GM06990 (cell line): ENCODE measurements around the gene PLXNA4.

Experiments
- DNase-seq: peaks from one replicate; pipeline ENCODE4 v3.0.0-alpha.2; 2011; ENCODE audit not compliant: insufficient read length; ENCODE audit errors: extremely low read depth
- H3K27me3 ChIP-seq: replicated peaks from 2 replicates; pipeline ENCODE4 v1.6.0; 2011; ENCODE audit warnings: low read length; ENCODE audit not compliant: control insufficient read depth, insufficient read depth
- H3K36me3 ChIP-seq: 2 replicates; pipeline ENCODE4 v1.5.1; 2011; ENCODE audit warnings: low read length; ENCODE audit not compliant: control insufficient read depth, insufficient read depth
- H3K4me3 ChIP-seq: replicated peaks from 2 replicates; pipeline ENCODE4 v1.5.1; 2011; ENCODE audit warnings: low read depth, mild to moderate bottlenecking, control low read depth, low read length
- TF ChIP-seq, protein P1 (sequence below): IDR thresholded peaks from 2 replicates; pipeline ENCODE4 v1.5.1; 2011; ENCODE audit warnings: low read length, control low read depth, mild to moderate bottlenecking, inconsistent platforms; ENCODE audit not compliant: insufficient read depth, poor library complexity, severe bottlenecking

PLXNA4 gene

DNA sequence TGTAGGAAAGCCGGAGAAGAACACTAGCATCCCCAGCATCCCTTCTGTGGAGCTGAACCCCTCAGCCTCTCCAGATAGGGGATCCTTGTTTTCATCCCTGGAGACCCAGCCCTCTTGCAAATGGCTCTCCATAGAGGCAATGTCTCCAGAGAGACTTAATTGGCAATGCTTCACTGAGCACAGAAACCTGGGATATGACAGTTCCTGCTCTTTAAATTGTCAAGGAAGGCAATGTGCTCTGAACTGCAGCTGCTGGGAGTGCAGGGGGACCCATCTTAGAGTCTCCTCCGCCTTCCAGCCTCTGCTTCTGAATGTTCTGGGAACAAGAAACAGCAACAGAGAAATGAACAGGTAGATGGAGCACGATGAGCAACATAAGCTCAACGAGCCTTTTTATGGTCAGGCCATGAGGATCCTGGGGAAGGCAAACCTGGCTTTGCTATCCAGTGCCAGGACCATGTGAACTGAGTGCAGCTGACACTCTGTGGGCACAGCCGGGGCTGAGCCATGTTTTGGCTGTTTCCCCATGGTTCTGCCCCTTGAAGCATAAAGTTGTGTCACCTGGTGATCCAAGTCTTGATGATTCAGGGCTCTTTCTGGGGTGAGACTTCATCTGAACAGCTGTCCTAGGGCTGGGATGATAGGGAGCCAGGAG, 481.0 kb downstream of the PLXNA4 start:
- TF ChIP-seq, protein P1, sequence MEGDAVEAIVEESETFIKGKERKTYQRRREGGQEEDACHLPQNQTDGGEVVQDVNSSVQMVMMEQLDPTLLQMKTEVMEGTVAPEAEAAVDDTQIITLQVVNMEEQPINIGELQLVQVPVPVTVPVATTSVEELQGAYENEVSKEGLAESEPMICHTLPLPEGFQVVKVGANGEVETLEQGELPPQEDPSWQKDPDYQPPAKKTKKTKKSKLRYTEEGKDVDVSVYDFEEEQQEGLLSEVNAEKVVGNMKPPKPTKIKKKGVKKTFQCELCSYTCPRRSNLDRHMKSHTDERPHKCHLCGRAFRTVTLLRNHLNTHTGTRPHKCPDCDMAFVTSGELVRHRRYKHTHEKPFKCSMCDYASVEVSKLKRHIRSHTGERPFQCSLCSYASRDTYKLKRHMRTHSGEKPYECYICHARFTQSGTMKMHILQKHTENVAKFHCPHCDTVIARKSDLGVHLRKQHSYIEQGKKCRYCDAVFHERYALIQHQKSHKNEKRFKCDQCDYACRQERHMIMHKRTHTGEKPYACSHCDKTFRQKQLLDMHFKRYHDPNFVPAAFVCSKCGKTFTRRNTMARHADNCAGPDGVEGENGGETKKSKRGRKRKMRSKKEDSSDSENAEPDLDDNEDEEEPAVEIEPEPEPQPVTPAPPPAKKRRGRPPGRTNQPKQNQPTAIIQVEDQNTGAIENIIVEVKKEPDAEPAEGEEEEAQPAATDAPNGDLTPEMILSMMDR, result no peak
- no peak for DNase-seq
- H3K27me3 ChIP-seq, result no peaks in the 10 kb centered on the region; the same call in 1 of the 2 replicates
- no peak overlapping the region for H3K4me3 ChIP-seq
- no peaks in the 10 kb centered on the region for H3K36me3 ChIP-seq

- TF ChIP-seq, protein P1, result no peak
- DNase-seq, result no peak
- no peak overlapping the region for H3K4me3 ChIP-seq
- H3K36me3 ChIP-seq, result no peaks in the 10 kb centered on the region
- no peaks in the 10 kb centered on the region; the same call in none of the 2 replicates for H3K27me3 ChIP-seq
Measured at GRCh38 chr7:132092106-132092505, 484.2 kb downstream of the PLXNA4 start.

DNA sequence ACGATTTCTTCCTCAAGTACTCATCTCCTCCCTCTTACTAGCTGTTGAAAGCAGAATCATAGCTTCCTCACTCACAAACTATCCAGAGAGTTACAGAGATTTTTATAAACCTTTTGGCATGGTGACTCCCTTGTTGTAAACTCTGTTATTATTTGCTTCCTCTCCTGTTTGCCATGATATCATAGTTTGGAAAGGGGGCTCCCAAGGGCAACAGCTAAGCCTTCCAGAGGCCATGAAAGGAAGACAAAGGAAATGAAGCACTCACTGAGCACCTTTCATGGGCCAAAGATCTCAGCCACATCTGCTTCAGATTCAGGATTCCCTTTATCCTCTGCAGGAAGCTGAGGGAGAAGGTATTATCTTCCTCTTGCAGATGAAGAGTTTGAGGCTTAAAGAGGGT, 484.6 kb downstream of the PLXNA4 start:
- H3K4me3 ChIP-seq, result no peak overlapping the region
- DNase-seq, result no peak
- TF ChIP-seq, protein P1, result no peak
- no peaks in the 10 kb centered on the region for H3K36me3 ChIP-seq
- no peaks in the 10 kb centered on the region; the same call in none of the 2 replicates for H3K27me3 ChIP-seq

- no peaks in the 10 kb centered on the region; the same call in none of the 2 replicates for H3K27me3 ChIP-seq
- DNase-seq, result no peak
- TF ChIP-seq, protein P1, result no peak
- H3K36me3 ChIP-seq, result no peaks in the 10 kb centered on the region
- H3K4me3 ChIP-seq, result no peak overlapping the region
Measured at GRCh38 chr7:132090444-132090843, 485.8 kb downstream of the PLXNA4 start.

DNA sequence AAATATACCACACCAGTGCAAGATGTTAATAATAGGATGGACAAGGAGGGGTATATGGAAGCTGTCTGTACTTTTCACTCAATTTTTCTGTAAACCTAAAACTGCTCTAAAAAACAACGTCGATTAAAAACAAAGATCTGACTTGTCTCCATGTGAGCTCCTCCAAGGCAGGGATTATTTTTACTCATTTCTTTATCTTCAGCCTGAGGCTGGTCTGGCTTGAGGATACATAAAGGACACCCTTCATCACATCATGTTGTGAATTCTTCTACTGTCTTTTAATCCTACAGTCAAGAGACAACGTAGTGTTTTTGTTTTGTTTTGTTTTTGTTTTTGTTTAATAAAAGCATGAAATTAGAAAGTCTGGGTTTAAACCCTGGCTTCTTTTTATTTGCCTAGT, 486.9 kb downstream of the PLXNA4 start:
- DNase-seq, result no peak
- no peaks in the 10 kb centered on the region for H3K36me3 ChIP-seq
- no peak overlapping the region for H3K4me3 ChIP-seq
- TF ChIP-seq, protein P1, result no peak
- H3K27me3 ChIP-seq, result no peaks in the 10 kb centered on the region; the same call in none of the 2 replicates

DNA sequence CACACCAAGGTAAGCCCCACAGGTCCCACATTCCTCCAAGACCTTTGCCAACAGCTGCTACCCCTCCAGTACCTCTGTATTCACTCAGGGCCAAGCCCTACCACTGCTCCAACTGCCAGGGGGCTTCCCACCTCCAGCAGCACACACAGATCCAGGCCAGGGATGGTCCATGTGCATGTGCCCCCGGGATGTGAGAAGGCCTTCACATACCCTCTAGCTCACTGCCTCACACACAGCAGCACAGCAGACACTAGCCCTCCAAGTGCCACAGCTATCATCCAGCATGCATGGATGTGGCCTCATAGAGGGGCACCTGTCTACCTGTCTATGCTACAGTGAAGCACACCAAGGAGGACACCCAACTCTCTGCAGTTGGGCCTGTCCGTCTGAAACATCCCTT, 488.8 kb downstream of the PLXNA4 start:
- no peak for DNase-seq
- no peaks in the 10 kb centered on the region; the same call in 1 of the 2 replicates for H3K27me3 ChIP-seq
- TF ChIP-seq, protein P1, result no peak
- no peak overlapping the region for H3K4me3 ChIP-seq
- no peaks in the 10 kb centered on the region for H3K36me3 ChIP-seq
